Stomach (tissue), 4 donors: ENCODE measurements around the gene PMEPA1.

Experiments
- POLR2A ChIP-seq, 4 donors: fragments of 450-650 bp; IDR thresholded peaks; one replicate each; pipeline ENCODE4 v1.6.1; 2016; ENCODE audit warnings: antibody characterized with exemption in 4 of 4, control low read depth in 2 of 4, mild to moderate bottlenecking in 1 of 4, moderate library complexity in 1 of 4
- POLR2AphosphoS5 ChIP-seq, 3 donors: sonication (generic); formaldehyde crosslinking; IDR thresholded peaks; one replicate each; pipeline ENCODE4 v1.6.1; 2016; ENCODE audit warnings: antibody characterized with exemption in 3 of 3

DNA sequence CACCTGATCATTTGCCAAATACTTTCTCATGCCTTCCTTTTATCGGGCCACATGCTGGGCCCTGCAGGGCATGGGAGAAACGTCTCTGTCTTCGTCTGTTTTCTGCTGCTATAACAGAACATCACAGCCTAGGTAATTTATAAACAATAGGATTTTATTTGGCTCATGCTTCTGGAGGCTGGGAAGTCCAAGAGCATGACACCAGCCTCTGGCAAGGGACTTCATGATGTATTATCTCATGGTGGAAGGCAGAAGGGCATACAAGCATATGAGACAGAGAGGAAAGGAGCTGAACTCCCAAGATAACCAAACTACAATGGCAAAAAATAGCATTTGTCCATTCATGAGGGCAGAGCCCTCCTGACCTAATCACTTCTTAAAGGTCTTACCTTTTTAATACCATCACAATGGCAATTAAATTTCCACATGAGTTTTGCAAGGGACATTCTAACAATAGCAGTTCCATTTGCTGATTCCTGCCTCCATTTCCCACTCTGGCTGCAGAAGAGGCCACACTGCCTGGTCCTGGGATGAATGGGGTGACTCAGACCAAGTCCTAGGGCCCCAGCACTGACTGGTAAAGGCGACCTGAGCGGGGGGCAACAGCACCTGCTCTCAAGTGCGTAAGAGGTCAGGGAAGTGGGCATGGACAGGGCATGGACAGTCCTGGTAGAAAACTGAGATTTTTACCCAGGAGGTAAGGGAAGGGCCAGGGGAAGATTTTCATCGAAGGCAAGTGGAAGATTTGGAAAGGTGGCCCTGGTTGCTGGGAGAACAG, 84.4 kb downstream of the PMEPA1 start:
- TF ChIP-seq POLR2A (IDR thresholded peaks at IDR 0.05) (no peak), POLR2AphosphoS5 (IDR thresholded peaks at IDR 0.05) (no peak)
